Left cardiac atrium (tissue), 4 donors: ENCODE data around the gene SLC13A4. TPM values are rescaled to one million over a fixed set of nuclear protein-coding genes. Genes with fewer than 3 reads are reported as not detected.
"Not testable (repeated sequence)": the region's sequence is repeated elsewhere in the genome, so short reads cannot be mapped to it uniquely, and the experiment has no call there.

Experiments used
- ATAC-seq, 2 donors: fragments of 200-7000 bp; cut with Tn5 transposase; one replicate each; pipeline ENCODE4 v1.9.1; 2020; ENCODE audit warnings: mild to moderate bottlenecking in 2 of 2, moderate library complexity in 2 of 2
- DNase-seq: peaks from one replicate; pipeline ENCODE4 v3.0.0-alpha.2; 2020
- intact Hi-C, 2 donors: fragments of 100-400 bp; cut with DNase I; formaldehyde crosslinking; loops; one replicate each; pipeline versions ENCODE4 v1.14.1 to v1.15.1; 2022 to 2023
- total RNA-seq, 2 donors: library from RNA; stranded (reverse); fragmentation: NEBNext Ultra II Directional; extraction: Animal tissue kit (Norgen Biotek cat#: 25700); gene quantifications; one replicate each; pipeline ENCODE4 v1.2.1, GENCODE V29; 2021
- donor health status: DM: no; HTN: yes; CAD: no.
- donor health status: DM: no; HTN: yes; CAD: no; lungs with severe emphysema.
- donor health status: DM: yes; HTN: yes; CAD: no.
- donor health status: Dilated cardiomyopathy.

Gene SLC13A4
- total RNA-seq, 2 donors from 2014 or later, result not detected

DNA sequence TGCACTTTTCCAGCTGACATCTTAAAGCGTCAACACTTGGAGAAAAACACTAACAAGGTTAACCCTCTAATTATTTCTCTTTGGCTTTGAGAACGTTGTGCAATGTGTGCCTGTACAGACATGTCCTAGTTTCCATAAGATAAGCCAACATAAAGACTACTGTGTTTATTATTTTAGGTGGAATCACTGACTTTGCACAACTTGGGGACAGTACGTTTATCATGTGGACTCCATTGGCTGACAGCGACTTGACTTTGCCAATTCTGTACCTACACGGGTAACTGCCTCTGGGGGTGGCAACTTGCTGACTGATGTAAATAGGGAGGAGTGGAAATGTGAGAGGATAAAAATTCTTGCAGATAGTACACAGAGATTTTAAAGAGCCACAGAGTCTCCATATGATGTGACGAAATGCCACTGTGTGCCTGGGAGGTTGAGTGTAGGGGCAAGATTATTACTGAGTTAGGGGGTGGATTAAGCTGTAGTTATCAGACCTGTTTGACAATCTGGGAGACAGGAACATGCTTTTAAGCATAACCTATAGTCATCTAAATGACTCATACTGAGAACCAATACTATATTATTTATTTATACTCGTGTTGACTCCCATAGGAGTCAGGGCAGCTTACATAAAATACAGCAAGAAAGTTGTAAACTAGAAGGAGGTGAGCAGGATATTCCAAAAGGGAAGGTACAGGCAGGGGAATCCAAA lies 21.0 kb downstream of the SLC13A4 start:
- ATAC-seq (no peak), DNase-seq (no peak)
- intact Hi-C loops, result no loop called here

DNA sequence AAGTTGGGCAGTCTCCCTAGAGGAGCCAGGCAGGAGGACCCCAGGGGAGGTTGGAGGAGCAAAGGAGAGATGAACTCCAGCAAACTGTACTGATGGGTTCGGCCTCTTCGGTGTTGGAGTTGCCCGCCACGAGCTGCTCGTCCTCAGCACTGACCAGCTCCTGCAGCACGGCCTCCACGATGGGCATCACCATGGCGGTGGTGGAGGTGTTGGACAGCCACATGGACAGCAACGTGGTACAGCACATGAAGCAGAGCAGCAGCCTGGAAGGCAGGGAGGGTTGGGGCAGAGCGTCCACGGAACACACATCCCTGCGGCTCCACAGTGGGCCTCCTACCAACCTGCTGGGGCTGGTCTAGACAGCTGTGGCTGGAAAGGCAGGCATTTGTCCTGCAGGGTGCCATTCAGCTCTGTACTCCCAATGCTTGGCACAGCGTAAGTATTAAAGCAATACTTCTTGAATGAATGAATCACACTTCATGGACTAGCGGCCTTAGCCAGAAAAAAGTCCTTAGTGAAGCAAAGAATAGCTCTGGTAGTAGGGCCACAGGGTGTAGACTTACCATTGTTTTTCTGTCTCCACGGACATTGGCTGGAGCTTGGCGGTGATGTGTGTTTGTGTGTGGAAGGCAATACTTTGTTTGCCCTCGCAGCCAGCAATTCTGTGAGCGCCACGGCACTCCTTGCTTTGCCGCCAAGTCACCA lies 21.8 kb downstream of the SLC13A4 start:
- ATAC-seq (no peak), DNase-seq (no peak)
- intact Hi-C loops, result no loop called here

DNA sequence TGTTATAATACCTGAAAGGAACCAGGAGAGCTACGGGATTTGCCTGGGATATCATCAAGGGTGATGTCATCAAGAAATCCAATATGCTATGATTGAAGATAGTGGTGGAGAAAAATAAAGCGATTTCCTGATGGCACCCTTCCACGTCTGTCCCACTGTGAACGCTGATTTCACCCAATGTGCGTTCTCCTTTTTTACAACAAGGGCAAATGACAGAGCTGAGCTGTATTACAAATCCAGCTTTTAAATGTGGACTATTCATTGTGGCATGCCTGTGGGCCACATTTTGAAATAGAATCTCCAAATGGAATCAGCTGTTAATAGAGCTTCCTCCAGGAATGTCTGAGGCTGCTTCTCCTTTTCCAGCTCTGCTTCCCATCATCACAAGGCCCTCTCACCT lies 23.3 kb downstream of the SLC13A4 start:
- ATAC-seq (no peak), DNase-seq (no peak)
- intact Hi-C loops, result no loop called here

DNA sequence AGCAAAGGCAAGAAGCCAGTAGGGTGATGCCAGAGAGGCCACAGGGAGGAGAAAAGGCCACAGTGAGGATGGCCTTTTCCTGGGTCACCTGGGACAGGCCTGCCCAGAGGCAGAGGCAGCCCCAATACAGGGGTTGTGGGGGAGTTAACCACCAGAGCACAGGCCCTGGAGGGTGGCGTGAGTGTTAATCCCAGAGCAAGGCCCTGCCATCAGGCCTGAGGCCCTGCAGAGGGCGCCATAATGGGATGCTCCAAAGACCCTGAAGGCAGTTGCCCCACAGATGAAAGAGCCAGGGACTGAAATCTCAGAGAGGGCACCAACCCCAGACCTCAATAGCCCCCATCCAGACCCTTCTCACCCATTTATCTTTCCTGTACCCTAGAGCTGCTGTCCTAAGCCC lies 23.9 kb downstream of the SLC13A4 start:
- DNase-seq (no peak), ATAC-seq (peak in 1 of 2 donors; percentile 18)
- intact Hi-C loops, result no loop called here

DNA sequence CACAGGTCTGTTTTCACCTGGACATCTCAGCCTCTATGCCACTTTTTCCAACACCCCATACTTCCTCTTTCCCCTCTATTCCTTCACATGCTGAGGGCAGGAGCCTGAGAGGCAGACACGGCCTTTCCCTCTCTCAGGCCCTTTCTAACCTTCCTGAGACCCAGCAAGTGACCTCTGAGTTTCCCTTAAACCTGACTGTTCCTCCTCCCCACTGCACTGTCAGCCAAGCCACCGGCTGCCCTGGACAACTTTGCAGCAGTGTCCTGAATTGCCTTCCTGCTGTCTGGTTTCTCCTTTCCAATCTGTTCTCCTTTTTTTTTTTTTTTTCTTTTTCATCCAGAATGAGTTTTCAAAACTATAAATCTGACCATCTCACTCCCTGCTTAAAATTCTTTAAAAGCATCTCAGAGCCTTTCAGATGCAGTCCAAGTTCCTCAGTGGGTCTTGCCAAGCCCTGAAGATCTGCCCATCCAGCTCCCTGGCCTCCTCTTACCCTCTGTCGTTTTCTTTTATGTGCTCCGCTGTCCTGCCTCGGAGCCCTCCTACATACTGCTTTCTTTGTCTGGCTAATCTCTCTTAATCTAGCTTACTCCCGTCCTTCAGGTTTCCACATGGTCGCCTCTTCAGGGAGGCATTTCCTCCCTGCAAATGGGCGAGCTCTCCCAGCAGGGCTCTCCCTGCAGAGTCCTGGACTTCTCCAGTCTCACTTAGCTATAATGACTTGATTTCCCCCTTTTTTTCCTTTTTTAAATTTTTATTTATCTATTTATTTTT lies 30.5 kb downstream of the SLC13A4 start:
- no peak for ATAC-seq
- intact Hi-C loops, result no loop called here

GRCh38 chr7:135693558-135693957 lies 34.4 kb downstream of the SLC13A4 start:
- intact Hi-C loops, result no loop called here
- DNase-seq, result no peak
- ATAC-seq, result peak; percentile 48 to 84

More for the DNA sequence above, 30.5 kb downstream of the SLC13A4 start:
- no peak for DNase-seq

DNA sequence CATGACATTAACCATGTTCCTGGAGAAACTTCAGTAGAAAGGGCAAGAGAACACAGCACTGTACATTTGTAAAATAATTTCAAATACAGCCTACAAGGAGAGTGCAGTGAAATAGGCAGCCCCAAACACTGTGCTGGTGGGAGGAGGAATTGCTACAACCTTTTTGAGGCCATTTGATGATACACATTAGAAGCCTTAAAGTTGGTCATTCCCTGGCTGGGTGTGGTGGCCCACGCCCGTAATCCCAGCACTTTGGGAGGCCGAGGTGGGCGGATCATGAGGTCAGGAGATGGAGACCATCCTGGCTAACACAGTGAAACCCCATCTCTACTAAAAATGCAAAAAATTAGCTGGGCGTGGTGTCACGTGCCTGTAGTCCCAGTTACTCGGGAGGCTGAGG lies 35.4 kb downstream of the SLC13A4 start:
- ATAC-seq, intact Hi-C loops, DNase-seq: not testable (repeated sequence)

GRCh38 chr7:135692055-135692454 lies 35.9 kb downstream of the SLC13A4 start:
- intact Hi-C loops, result no loop called here
- DNase-seq (no peak), ATAC-seq (no peak)

DNA sequence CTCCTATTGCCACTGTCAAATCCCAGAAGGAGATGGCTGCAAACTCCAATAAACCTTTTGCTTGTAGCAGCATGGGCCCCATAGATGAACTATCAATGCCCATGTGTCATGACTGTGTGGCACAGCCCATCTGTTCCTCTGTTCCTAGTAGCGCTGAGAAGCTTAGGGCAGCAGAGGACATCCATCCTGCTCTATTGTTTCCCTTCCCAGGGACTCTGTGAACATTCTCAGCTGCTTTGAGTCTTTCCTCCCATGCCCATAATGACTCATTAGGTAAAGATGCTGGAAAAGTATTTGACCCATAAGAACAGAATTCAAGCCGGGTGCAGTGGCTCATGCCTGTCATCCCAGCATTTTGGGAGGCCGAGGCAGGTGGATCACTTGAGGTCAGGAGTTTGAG lies 37.4 kb downstream of the SLC13A4 start:
- intact Hi-C loops, result no loop called here
- DNase-seq, result no peak
- ATAC-seq, result no peak

DNA sequence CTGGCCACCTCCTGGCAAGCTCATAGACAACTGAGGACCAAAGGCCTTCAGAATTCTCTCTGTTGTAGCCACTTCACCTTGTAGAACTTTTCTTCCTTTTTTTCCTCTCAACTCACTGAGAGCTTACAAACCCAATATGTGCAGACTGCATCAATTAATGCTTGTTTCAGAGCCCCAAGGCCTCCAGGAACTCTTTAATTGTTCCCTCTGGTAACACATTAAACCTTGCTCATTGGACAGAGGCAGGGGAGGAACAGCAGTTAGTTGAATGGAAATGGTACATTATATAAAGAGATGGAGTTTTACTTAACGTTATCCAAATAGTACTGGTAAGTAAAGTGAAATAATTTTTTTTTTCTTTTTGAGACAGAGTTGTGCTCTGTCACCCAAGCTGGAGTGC lies 40.5 kb downstream of the SLC13A4 start:
- ATAC-seq, result no peak
- intact Hi-C loops, result no loop called here
- no peak for DNase-seq

DNA sequence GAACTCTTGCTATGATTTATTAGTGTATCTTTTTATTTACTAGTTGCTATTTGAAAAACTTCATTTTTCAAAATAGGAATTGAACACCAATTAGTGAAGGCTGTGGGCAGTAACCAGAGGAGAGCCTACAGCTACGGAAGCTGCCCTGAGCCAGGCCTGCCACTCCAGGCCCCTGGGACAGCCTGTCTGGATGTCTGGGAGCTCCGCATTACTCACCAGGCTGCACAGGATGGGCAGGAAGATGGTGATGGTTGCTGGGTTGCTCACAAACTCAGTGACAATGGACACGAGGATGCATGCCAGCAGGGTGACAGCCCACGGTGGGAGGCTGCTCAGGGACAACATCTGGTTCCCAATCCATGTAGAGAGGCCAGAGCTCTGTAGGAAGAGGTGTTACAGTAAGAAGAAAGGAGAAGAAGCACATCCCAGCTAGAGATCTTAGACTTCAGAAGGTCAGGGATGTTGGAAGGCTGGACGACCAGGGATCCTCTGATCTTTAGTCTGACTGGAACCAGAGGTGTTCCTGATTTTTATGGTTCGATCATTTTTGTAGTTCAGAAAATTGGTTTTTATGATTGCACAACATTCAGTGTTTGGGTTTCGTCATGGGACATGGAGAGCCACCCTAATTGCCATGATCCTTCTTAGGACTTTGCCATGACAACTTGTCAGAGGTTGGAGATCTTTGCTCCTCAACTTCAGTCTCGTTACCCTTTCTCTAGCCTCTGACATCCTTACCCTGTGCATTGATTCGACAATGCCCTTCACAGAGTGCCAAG lies 42.5 kb downstream of the SLC13A4 start:
- DNase-seq (no peak), ATAC-seq (no peak)
- intact Hi-C loops, result no loop called here

DNA sequence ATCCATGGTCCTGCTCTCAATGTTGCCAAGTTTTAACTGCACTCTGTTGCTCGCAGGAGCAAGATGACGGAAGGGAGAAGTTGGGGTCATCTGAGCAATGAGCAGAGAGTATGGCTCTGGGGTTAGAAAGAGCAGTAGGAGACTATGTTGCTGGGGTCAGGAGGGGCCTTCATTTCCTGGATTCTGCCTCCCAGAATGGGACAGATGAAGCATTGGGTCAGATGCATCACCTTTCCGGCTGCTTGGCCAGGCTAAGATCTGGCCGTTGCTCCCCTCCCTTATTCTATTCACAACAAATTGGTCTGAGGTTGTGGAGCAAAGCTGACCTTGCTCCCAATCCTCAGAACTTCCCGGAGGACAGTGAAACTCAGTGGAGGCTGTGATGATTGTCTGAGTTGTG lies 43.3 kb downstream of the SLC13A4 start:
- ATAC-seq (no peak), DNase-seq (no peak)
- intact Hi-C loops, result no loop called here

GRCh38 chr7:135684136-135684535 lies 43.9 kb downstream of the SLC13A4 start:
- ATAC-seq (no peak), DNase-seq (no peak)
- intact Hi-C loops, result no loop called here

DNA sequence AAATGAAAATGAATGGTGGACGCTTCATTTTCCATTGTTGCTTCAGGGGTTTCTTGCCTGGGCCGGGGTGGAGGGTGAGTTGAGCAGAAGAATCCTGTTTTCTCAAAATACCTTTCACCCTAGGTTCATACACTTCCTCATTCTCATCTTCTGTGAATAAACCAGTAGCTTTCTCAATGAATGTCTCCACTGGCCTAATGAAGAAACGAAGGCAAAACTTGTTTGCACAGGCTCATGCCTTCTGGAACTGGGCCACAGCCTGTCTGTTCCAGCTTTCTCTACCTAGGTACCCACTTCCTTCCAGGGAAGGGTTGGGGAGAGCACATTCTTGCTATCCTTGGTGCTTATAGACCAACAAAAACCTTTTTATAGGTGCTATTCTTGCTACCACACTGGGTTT lies 44.4 kb downstream of the SLC13A4 start:
- intact Hi-C loops, result no loop called here
- DNase-seq (no peak), ATAC-seq (no peak)

- no peak for ATAC-seq
- intact Hi-C loops, result no loop called here
- no peak for DNase-seq
Measured at GRCh38 chr7:135682191-135682590, 45.8 kb downstream of the SLC13A4 start.

- no peak for DNase-seq
- intact Hi-C loops, result no loop called here
- peak in 1 of 2 donors; percentile 60 for ATAC-seq
Measured at GRCh38 chr7:135681762-135682161, 46.2 kb downstream of the SLC13A4 start.

DNA sequence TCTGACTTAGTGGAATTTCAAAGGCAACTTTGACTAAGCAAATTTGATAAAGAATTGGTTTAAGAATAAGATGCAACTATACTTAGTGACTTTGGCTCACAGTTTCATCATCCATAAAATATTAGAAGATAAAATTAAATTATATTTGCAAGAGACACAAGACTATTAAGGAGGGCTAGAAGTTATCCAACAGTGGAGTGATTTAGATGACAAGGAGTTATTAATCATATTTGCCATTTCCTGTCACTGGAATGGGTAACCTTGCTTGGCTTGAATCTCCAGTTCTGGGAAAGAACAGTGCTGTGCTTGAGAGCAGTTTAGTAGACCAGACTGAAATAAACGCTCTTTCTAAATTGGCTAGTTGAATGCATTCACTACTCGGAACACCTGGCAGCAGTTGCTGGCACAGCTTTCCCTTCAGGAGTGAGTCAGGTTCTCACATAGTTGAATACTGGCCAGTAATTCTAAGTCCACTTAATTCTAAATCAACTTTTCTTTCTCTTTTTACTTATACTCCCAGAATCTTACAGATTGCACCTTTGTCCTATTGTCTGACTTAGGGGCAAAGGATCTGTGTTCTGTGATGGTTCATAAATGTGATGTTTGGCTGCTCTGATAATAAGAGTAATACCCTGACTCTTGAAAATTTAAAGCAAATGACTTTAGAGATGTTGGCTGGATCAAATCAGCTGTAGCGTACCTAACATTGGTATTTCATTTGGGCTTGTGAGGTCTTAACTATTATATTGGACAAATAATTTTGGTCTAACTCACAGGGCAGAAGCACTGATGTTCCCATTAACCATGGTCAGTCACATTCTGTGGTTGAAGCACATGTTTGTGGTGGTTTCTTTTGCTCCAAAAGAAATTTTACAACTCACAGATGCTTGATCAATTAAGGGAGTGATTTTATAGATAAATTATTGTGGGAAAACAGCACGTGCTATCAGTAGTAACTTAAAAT lies 49.1 kb downstream of the SLC13A4 start:
- intact Hi-C loops, result loop anchor here in 1 of 2 donors (10.0 kb wide), 1 partner anchor 116 kb away; no protein-coding TSS in a partner anchor
- DNase-seq (no peak), ATAC-seq (peak in 1 of 2 donors; percentile 87)

DNA sequence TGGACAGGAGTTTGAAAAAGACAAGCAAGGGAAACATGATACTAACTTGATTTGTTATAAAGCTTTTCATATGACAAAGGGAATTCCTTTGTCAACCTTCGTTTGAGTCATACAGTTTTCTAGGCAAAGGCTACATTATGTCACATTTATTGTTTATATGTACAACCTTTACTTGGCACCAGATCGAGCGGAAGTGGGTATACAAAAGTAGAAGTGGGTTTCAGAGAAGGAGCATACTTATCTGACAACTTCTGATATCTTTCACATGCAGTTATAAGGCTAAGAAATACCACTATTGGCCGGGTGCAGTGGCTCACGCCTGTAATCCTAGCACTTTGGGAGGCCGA lies 54.7 kb downstream of the SLC13A4 start:
- ATAC-seq, result no peak
- intact Hi-C loops, result loop anchor here (5.0 to 10.0 kb wide), 3 partner anchors 84 to 334 kb away; no protein-coding TSS in a partner anchor

More for the DNA sequence above, 54.7 kb downstream of the SLC13A4 start:
- DNase-seq, result no peak
